Activated CD4-positive, alpha-beta T cell treated with anti-CD3 and anti-CD28 coated beads, Interleukin-2, Interleukin-6, amounts not matched to agents 100 ng/mL and 50 ng/mL, durations not matched to agents 16 hours and 8 hours (primary cell): Measurements from ENCODE around the gene BRIP1.
"Not testable (repeated sequence)": the region's sequence is repeated elsewhere in the genome, so short reads cannot be mapped to it uniquely, and the experiment has no call there.

ENCODE experiments used
- DNase-seq: peaks from one replicate; pipeline ENCODE4 v3.0.0-alpha.2; 2020

Gene BRIP1

GRCh38 chr17:61862975-61863800 is at the start of gene BRIP1:
Gene BRIP1, minus strand, starts transcription at chr17:61863528. Its CDS starts 1,989 bp downstream, at chr17:61861539.
- DNase-seq, result peak; percentile 95

GRCh38 chr17:61908292-61909037 is 45.1 kb upstream of the BRIP1 start:
- DNase-seq, result no peak

GRCh38 chr17:61907361-61907760 is 44.0 kb upstream of the BRIP1 start:
- no peak for DNase-seq

- peak; percentile 51 for DNase-seq
Observed at GRCh38 chr17:61904094-61904710, 40.9 kb upstream of the BRIP1 start.

- no peak for DNase-seq
Observed at GRCh38 chr17:61903251-61903650, 39.9 kb upstream of the BRIP1 start.

- DNase-seq, result no peak
Observed at GRCh38 chr17:61897548-61898180, 34.3 kb upstream of the BRIP1 start.

DNA sequence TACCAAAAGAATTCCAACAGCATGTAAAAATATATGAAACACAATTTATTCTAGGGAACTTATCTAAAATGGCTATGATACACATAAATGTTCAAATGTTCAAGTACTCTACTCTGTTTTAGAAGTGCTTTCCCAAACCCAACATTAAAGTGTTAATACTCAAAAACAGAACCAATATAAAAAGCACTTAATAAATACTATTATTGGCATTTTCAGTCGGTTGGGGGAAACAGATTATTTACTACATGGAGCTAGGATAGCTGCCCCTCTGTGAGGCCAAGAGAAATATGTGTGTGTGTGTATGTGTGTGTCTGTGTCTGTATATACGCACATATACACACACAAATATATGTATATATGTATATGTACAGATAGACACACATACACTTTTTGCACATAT is 32.1 kb upstream of the BRIP1 start:
- no peak for DNase-seq

DNA sequence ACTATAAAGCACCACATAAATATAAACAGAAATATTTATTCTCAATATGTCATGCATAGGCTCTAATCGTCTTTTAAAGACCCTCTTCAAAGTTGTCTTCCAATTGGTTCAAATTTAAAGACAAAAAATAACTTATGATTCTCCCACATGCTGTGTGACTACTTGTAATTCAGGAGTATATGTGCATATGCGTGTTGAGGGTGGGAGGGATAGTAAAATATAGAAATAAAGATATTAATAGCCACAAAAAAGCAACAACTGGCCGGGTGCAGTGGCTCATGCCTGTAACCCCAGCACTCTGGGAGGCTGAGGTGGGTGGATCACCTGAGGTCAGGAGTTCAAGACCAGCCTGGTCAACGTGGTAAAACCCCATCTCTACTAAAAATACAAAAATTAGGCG is 31.0 kb upstream of the BRIP1 start:
- DNase-seq, result not testable (repeated sequence)

DNA sequence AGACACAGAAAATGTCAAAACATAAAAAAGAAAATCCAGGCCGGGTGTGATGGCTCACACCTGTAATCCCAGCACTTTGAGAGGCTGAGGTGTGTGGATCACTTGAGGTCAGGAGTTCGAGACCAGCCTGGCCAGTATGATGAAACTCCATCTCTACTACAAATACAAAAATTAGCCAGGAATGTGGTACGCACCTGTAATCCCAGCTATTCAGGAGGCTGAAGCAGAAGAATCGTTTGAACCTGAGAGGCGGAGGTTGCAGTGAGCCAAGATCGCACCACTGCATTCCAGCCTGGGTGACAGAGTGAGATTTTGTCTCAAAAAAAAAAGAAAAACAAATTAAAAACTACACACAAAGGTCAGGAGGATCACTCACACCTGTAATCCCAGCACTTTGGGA is 24.4 kb upstream of the BRIP1 start:
- DNase-seq, result not testable (repeated sequence)

GRCh38 chr17:61885865-61886264 is 22.5 kb upstream of the BRIP1 start:
- DNase-seq, result not testable (repeated sequence)

DNA sequence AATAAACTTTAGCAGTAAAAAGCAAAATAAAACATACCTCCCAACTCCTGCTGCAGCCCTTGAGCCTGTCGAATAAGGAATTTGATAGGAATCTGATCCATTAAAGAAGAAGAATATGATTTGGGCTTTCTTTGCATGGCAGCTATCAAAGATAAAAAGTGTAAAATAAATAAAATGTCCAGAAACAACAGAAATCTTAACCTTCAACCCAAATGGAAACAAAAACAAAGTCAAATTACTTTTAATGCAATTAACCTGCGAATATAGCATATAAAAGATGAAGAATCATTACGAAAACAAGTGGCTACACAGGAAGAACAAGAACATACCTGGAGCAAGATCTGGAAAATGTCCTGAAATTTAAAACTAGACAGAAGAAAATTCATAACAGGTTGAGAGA is 21.5 kb upstream of the BRIP1 start:
- no peak for DNase-seq

DNA sequence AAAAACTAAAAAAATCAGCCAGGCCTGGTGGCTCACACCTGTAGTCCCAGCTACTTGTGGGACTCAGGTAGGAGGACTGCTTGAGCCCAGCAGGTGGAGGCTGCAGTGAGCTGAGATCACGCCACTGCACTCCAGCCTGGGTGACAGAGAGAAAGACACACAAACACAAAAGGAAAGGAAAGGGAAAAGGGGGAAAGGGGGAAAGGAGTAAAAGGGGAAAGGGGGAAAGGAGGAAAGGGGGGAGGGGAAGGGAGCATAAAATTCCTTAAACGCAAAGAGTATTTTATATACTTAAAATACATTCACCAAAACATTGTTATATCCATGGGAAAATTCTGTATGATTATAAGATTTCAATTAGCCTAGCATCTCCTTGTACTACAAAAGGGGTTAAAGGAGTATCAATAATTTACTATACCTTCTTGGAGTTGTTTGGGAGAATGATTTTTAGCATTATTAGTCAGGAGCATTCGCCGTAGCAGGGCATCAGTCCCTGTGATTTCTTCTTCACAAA is 17.3 kb upstream of the BRIP1 start:
- no peak for DNase-seq

GRCh38 chr17:61878984-61879612 is 15.8 kb upstream of the BRIP1 start:
- DNase-seq, result no peak

DNA sequence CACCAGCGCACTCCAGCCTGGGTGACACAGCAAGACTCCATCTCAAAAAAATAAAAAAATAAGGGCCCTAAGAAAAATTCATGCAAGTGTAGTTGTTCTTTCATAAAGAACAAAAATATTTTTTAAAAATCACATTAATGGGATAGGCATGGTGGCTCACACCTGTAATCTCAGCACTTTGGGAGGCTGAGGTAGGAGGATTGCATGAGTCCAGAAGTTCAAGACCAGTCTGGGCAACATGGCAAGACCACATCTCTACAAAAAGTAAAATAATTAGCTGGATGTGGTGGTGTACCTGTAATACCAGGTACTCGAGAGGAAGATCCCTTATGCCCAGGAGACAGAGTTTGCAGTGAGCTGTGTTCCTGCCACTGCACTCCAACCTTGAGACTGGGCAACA is 15.2 kb upstream of the BRIP1 start:
- DNase-seq, result no peak

DNA sequence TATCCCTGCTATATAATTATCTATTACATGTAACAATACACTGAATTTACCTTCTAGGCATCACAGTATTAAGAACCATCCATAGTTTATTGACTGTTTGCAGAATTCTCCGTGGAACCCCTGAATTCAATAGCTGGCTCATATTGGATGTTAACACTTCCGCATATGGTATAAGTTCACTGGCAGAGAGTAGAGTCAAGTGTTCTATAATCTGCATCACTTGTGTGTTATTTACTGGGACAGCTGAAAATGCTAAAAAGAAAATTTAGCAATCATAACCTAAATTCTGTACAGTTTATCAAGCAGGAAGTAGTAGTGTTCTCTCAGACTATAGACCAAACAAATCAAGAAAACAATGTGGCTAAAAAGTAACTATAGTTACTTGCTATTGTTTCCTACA is 14.5 kb upstream of the BRIP1 start:
- DNase-seq, result no peak

DNA sequence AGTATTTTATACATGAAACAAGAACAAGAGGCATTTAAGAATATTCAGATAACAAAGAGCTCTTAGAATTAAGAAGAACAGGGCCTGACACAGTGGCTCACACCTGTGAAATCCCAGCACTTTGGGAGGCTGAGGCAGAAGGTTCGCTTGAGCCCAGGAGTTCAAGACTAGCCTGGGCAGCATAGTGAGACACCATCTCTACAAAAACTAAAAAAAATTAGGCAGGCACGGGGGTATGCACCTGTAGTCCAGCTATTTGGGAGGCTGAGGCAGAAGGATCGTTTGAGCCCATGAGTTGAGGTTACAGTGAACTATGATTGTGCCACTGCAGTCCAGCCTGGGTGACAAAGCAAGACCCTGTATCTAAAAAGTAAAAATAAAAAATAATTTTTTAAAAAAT is 12.5 kb upstream of the BRIP1 start:
- DNase-seq, result no peak

DNA sequence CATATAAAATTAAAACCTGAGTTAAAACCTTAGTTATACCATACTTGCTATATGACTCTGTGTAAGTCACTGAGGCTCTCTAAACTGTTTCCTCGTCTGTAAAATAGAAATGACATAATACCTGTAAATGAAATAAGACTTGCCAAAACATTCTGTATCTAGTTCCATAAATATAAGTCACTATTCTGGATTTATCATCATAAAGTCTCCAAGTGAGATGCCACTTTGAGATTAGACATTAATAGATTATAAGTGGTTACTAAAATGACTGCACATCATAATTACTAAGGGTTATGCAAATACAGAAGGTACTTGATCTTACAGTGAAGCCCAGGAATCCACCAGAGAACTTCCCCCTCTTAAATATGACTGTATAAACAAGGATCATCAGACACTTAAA is 12.0 kb upstream of the BRIP1 start:
- peak; percentile 1 for DNase-seq

- no peak for DNase-seq
Observed at GRCh38 chr17:61874075-61874474, 10.7 kb upstream of the BRIP1 start.

GRCh38 chr17:61872099-61872498 is 8.8 kb upstream of the BRIP1 start:
- DNase-seq, result no peak

- no peak for DNase-seq
Observed at GRCh38 chr17:61869138-61869537, 5.8 kb upstream of the BRIP1 start.

DNA sequence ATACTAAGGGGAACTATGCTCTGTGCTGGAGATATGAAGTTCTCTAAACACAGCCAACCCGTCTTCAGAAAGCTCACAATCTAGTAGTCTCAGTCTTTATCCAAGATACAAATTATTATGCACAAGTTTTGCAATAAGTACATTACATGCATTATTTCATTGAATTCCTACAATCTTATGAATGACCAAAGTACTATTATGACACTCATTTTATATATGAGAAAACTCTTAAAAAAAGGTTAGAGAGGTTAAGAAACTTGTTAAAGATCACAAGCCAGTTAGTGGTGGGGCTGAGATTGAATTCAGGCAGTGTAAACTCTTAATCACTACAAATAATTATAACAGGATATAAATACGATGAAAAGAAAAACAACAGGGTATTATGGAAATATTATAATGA is 4.7 kb upstream of the BRIP1 start:
- DNase-seq, result no peak

GRCh38 chr17:61867033-61867432 is 3.7 kb upstream of the BRIP1 start:
- DNase-seq, result no peak

GRCh38 chr17:61863801-61864126 is 436 bp upstream of the BRIP1 start:
- no peak for DNase-seq
